ENCODE data around the gene PIN4. TPM values are rescaled to one million over a fixed set of nuclear protein-coding genes. Genes with fewer than 3 reads are reported as not detected.
A peak's percentile ranks its signal among the peaks of the same experiment; 100 is the strongest.

The PIN4 gene
- polyA plus RNA-seq, 1 of the 3 experiments (the other 2 are of a cell fraction), result 29.8 TPM

DNA sequence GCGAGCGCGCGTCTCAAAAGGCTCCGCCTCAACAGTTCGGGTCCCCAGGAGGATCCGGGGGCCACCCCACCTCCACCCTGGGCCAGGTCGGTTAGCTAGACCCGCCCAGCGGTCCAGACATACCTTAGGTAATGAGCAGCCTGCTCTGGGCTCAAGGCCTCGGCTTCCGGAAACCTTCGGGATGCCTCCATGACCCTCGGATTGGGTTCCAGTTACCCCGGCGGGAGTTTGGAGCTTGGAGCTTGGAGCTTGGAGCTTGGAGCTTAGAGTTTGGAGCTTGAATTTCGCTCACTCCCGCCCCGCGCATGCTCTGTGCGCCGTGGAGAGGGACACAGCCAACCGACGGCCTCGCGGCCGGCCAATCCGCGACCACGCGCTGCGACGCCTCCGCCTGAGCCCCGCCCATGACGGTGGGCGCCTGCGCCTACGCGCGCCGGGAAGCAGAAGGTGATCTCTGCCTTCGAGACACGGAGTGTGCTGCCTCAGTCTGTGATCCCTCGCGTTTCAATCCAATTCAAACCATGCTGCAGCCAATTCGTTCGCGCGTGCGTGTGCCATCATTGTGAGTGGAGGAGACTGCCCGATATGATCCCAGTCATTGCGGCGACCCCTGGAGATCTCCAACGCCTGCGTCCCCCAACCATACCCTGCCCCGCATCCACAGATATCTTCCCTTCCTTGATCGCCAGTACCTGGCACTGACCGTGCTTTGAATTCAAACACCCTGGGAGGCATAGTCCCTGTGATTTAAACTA lies 57.3 kb downstream of the PIN4 start, which contains the start of gene ERCC6L (continued):
- TF ChIP-seq GABPA (IDR thresholded peaks at IDR 0.05; ENCODE audit: low read depth), result no peak
- TF ChIP-seq MEF2A (IDR thresholded peaks at IDR 0.05; ENCODE audit: borderline replicate concordance, low read depth), result no peak
- peak; percentile 78 for TF ChIP-seq MXI1 (IDR thresholded peaks at IDR 0.05; ENCODE audit: low read depth, low read length)
- no peak for TF ChIP-seq RCOR1 (IDR thresholded peaks at IDR 0.05; ENCODE audit: low read length)
- TF ChIP-seq, protein P1, sequence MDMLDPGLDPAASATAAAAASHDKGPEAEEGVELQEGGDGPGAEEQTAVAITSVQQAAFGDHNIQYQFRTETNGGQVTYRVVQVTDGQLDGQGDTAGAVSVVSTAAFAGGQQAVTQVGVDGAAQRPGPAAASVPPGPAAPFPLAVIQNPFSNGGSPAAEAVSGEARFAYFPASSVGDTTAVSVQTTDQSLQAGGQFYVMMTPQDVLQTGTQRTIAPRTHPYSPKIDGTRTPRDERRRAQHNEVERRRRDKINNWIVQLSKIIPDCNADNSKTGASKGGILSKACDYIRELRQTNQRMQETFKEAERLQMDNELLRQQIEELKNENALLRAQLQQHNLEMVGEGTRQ (IDR thresholded peaks at IDR 0.05; ENCODE audit: borderline replicate concordance, low read depth, low read length), result no peak
- peak; percentile 87 for TF ChIP-seq NRF1 (IDR thresholded peaks at IDR 0.05; ENCODE audit: low read depth, low read length)
- peak; percentile 88 for TF ChIP-seq SIN3A (IDR thresholded peaks at IDR 0.05; ENCODE audit: borderline replicate concordance, low read depth, low read length)
- TF ChIP-seq GATA2 (CRISPR knock-in tag; IDR thresholded peaks at IDR 0.05), result no peak
- TF ChIP-seq TEAD4 (IDR thresholded peaks at IDR 0.05; ENCODE audit: borderline replicate concordance, insufficient read depth), result no peak
- TF ChIP-seq, protein P2, sequence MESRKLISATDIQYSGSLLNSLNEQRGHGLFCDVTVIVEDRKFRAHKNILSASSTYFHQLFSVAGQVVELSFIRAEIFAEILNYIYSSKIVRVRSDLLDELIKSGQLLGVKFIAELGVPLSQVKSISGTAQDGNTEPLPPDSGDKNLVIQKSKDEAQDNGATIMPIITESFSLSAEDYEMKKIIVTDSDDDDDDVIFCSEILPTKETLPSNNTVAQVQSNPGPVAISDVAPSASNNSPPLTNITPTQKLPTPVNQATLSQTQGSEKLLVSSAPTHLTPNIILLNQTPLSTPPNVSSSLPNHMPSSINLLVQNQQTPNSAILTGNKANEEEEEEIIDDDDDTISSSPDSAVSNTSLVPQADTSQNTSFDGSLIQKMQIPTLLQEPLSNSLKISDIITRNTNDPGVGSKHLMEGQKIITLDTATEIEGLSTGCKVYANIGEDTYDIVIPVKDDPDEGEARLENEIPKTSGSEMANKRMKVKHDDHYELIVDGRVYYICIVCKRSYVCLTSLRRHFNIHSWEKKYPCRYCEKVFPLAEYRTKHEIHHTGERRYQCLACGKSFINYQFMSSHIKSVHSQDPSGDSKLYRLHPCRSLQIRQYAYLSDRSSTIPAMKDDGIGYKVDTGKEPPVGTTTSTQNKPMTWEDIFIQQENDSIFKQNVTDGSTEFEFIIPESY (IDR thresholded peaks at IDR 0.05; ENCODE audit: borderline replicate concordance, low read depth), result no peak
- TF ChIP-seq ELF1 (IDR thresholded peaks at IDR 0.05), result no peak
- TF ChIP-seq TAF1 (IDR thresholded peaks at IDR 0.05; ENCODE audit: borderline replicate concordance, low read depth, low read length), result peak; percentile 86

DNA sequence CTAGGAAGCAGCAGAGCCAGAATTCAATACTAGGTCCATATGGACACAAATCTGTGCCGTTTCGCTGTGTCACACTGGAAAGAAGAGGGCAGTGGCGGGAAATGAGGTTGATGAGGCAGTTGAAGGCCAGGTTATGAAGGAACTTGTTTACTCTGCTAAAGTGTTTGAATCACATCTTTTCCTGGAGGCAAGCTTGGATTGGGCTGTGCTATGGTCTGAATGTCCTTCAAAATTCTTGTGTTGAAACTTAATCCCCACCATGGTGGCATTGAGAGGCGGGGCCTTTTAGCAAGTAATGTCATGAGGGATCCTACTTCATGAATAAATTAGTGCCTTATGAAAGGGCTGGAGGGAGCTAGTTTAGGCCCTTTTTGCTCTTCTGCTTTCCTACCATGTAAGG lies 59.4 kb downstream of the PIN4 start:
- POLR2A ChIA-PET, result no interaction called here
- TF ChIP-seq RAD21 (IDR thresholded peaks at IDR 0.05; ENCODE audit: low read length), result no peak
- no peak for TF ChIP-seq NFIC (IDR thresholded peaks at IDR 0.05; ENCODE audit: borderline replicate concordance)
- TF ChIP-seq, protein P3, sequence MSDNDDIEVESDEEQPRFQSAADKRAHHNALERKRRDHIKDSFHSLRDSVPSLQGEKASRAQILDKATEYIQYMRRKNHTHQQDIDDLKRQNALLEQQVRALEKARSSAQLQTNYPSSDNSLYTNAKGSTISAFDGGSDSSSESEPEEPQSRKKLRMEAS (IDR thresholded peaks at IDR 0.05; ENCODE audit: low read depth), result no peak
- no peak for TF ChIP-seq EP300 (IDR thresholded peaks at IDR 0.05; ENCODE audit: borderline replicate concordance in 1 of 2, low read depth in 1 of 2, low read length in 1 of 2)
- no peak for TF ChIP-seq CHD2 (IDR thresholded peaks at IDR 0.05; ENCODE audit: low read length, partially characterized antibody)
- no peak for TF ChIP-seq FOSL2 (IDR thresholded peaks at IDR 0.05; ENCODE audit: borderline replicate concordance, low read depth)
- TF ChIP-seq TAF1 (IDR thresholded peaks at IDR 0.05; ENCODE audit: borderline replicate concordance, low read depth, low read length), result no peak
- TF ChIP-seq, protein P2 (IDR thresholded peaks at IDR 0.05; ENCODE audit: borderline replicate concordance, low read depth), result no peak
- TF ChIP-seq, protein P4, sequence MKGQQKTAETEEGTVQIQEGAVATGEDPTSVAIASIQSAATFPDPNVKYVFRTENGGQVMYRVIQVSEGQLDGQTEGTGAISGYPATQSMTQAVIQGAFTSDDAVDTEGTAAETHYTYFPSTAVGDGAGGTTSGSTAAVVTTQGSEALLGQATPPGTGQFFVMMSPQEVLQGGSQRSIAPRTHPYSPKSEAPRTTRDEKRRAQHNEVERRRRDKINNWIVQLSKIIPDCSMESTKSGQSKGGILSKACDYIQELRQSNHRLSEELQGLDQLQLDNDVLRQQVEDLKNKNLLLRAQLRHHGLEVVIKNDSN (IDR thresholded peaks at IDR 0.05; ENCODE audit: borderline replicate concordance, low read depth), result no peak
- TF ChIP-seq POLR2AphosphoS5 (IDR thresholded peaks at IDR 0.05; ENCODE audit: low read depth, low read length), result no peak
- H3K4me2 ChIP-seq, result no peak overlapping the region
- no peak overlapping the region for H3K4me3 ChIP-seq (ENCODE audit: low read depth in 2 of 2, low read length in 1 of 2)
- no peaks in the 10 kb centered on the region for H4K20me1 ChIP-seq (ENCODE audit: insufficient read depth)
- no peaks in the 10 kb centered on the region for H3K36me3 ChIP-seq (replicated peaks in 1 of 2; ENCODE audit: control insufficient read depth in 1 of 2, insufficient read depth in 2 of 2, low read length in 1 of 2)
- no peak for DNase-seq
- H3K27me3 ChIP-seq (ENCODE audit: insufficient read depth), result no peaks in the 10 kb centered on the region
- CTCF ChIA-PET, result interaction anchor here (1.2 kb wide), 1 partner anchor 36 kb away, joined by 4 read pairs; the partner anchor contains the start of gene RPS4X
- H3K4me1 ChIP-seq (ENCODE audit: control insufficient read depth in 1 of 2, insufficient read depth in 2 of 2, low read depth in 1 of 2, low read length in 1 of 2), result peaks cover 5 to 11% of the 10 kb centered on the region in 2 experiments; a peak in 2 of 4 replicates
- H3K9ac ChIP-seq, result no peak overlapping the region
- H3K27ac ChIP-seq (ENCODE audit: low read depth in 2 of 2, low read length in 1 of 2), result no peak overlapping the region
- 93% methylated on average over 4 of the region's 4 CpGs for WGBS (ENCODE audit: low lambda C conversion rate)
- no peaks in the 10 kb centered on the region for H3K9me2 ChIP-seq
- peaks cover 25% of the 10 kb centered on the region for H3K79me2 ChIP-seq (ENCODE audit: insufficient read depth)
- no peak overlapping the region for H2AFZ ChIP-seq (ENCODE audit: low read depth)
- H3K9me3 ChIP-seq, result no peaks in the 10 kb centered on the region
- peaks cover 21% of the 10 kb centered on the region for H3F3A ChIP-seq (replicated peaks; ENCODE audit: insufficient read depth)
